ENCODE data around the gene UBTF.
A peak's percentile ranks its signal among the peaks of the same experiment; 100 is the strongest.
"Not testable (repeated sequence)": the region's sequence is repeated elsewhere in the genome, so short reads cannot be mapped to it uniquely, and the experiment has no call there.

The UBTF gene

GRCh38 chr17:44247440-44247841, 28.0 kb upstream of the UBTF start:
- Histone ChIP-seq H3K4me1 (ENCODE audit: control extremely low read depth in 1 of 4, control insufficient read depth in 4 of 4, insufficient read depth in 4 of 4, low read length in 3 of 4) (peaks cover 8 to 41% (median 31%) of the 10 kb centered on the region in 4 experiments), H3K9me3 (ENCODE audit: control extremely low read depth in 1 of 5, control insufficient read depth in 4 of 5, insufficient read depth in 2 of 5, low read depth in 1 of 5, low read length in 4 of 5) (no peaks in the 10 kb centered on the region), H3K27ac (ENCODE audit: insufficient read depth in 1 of 2, low read depth in 1 of 2, low read length in 2 of 2, poor library complexity in 1 of 2, severe bottlenecking in 2 of 2) (no peak overlapping the region), H3K27me3 (replicated peaks in 2 of 5; ENCODE audit: control insufficient read depth in 4 of 5, insufficient read depth in 5 of 5, low read length in 4 of 5) (no peaks in the 10 kb centered on the region), H3K4me3 (ENCODE audit: control insufficient read depth in 1 of 7, extremely low read depth in 1 of 7, insufficient read depth in 4 of 7, low read depth in 2 of 7, low read length in 6 of 7) (no peak overlapping the region), H3K36me3 (ENCODE audit: control insufficient read depth in 4 of 4, insufficient read depth in 4 of 4, low read length in 3 of 4) (no peaks in the 10 kb centered on the region)
- CTCF ChIA-PET = interaction anchor here (0.9 to 1.5 kb wide), 6 partner anchors 11 to 108 kb away, joined by 3 to 4 read pairs (median 4); partner anchors contain the start of gene UBTF
- 93% methylated on average over 5 of the region's 7 CpGs for WGBS (ENCODE audit: insufficient coverage)
- POLR2A ChIA-PET = no interaction called here
- DNase-seq = no peak

DNA sequence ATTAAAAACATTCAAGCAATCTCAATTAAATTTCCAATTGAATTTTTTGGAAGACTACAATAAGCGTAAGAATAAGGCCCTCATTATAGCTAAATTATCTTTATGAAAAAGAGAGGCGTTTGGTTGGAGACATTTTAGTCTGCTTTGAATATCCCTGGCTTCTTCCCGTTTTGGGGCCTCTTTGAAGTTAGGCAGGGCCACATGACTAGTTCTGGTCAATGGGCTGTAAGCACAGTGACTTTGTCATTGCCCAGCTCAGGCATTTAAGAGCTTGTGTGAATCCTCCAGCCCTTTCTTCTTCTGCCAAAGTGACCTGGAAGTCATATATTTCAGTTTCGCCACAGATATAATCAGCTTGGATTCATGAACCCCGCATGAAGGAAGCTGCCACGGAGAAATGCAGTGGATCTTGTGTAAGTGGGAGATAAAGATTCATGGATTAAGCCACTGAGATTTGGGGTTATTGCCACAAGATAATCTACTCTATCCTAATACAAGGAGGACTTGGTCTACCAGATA, 21.7 kb upstream of the UBTF start:
- peak in 2 of 3 donors; percentile 55 to 67 for DNase-seq
- CTCF ChIA-PET = interaction anchor here (1.3 kb wide), 1 partner anchor 13 kb away, joined by 3 read pairs; no protein-coding TSS in a partner anchor
- no peaks in the 10 kb centered on the region for H3K9me3 ChIP-seq (ENCODE audit: control extremely low read depth in 1 of 5, control insufficient read depth in 4 of 5, insufficient read depth in 2 of 5, low read depth in 1 of 5, low read length in 4 of 5)
- H3K4me1 ChIP-seq (ENCODE audit: control extremely low read depth in 1 of 4, control insufficient read depth in 4 of 4, insufficient read depth in 4 of 4, low read length in 3 of 4) = peaks cover 3 to 22% (median 9%) of the 10 kb centered on the region in 4 experiments
- no peaks in the 10 kb centered on the region for H3K27me3 ChIP-seq (replicated peaks in 2 of 5; ENCODE audit: control insufficient read depth in 4 of 5, insufficient read depth in 5 of 5, low read length in 4 of 5)
- no peaks in the 10 kb centered on the region for H3K36me3 ChIP-seq (ENCODE audit: control insufficient read depth in 4 of 4, insufficient read depth in 4 of 4, low read length in 3 of 4)
- no peak overlapping the region for H3K4me3 ChIP-seq (ENCODE audit: control insufficient read depth in 1 of 7, extremely low read depth in 1 of 7, insufficient read depth in 4 of 7, low read depth in 2 of 7, low read length in 6 of 7)
- no peak overlapping the region for H3K27ac ChIP-seq (ENCODE audit: insufficient read depth in 1 of 2, low read depth in 1 of 2, low read length in 2 of 2, poor library complexity in 1 of 2, severe bottlenecking in 2 of 2)
- 53% methylated on average over 2 of the region's 6 CpGs for WGBS (ENCODE audit: insufficient coverage)
- POLR2A ChIA-PET = no interaction called here

DNA sequence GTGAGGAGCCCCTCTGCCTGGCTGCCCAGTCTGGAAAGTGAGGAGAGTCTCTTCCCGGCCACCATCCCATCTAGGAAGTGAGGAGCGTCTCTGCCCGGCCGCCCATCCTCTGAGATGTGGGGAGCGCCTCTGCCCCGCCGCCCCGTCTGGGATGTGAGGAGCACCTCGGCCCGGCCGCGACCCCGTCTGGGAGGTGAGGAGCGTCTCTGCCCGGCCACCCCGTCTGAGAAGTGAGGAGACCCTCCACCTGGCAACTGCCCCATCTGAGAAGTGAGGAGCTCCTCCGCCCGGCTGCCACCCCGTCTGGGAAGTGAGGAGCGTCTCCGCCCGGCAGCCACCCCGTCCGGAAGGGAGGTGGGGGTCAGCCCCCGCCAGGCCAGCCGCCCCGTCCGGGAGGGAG, 18.4 kb upstream of the UBTF start:
- H3K27me3 ChIP-seq (replicated peaks in 2 of 5; ENCODE audit: control insufficient read depth in 4 of 5, insufficient read depth in 5 of 5, low read length in 4 of 5); CTCF ChIA-PET; H3K9me3 ChIP-seq (ENCODE audit: control extremely low read depth in 1 of 5, control insufficient read depth in 4 of 5, insufficient read depth in 2 of 5, low read depth in 1 of 5, low read length in 4 of 5); POLR2A ChIA-PET; H3K27ac ChIP-seq (ENCODE audit: insufficient read depth in 1 of 2, low read depth in 1 of 2, low read length in 2 of 2, poor library complexity in 1 of 2, severe bottlenecking in 2 of 2); DNase-seq; H3K36me3 ChIP-seq (ENCODE audit: control insufficient read depth in 4 of 4, insufficient read depth in 4 of 4, low read length in 3 of 4); H3K4me3 ChIP-seq (ENCODE audit: control insufficient read depth in 1 of 7, extremely low read depth in 1 of 7, insufficient read depth in 4 of 7, low read depth in 2 of 7, low read length in 6 of 7): not testable (repeated sequence)
- WGBS (ENCODE audit: insufficient coverage) = 96% methylated on average over 10 of the region's 28 CpGs
- H3K4me1 ChIP-seq (ENCODE audit: control extremely low read depth in 1 of 4, control insufficient read depth in 4 of 4, insufficient read depth in 4 of 4, low read length in 3 of 4) = peaks cover 0 to 13% (median 5%) of the 10 kb centered on the region in 4 experiments

GRCh38 chr17:44236444-44236991, 17.0 kb upstream of the UBTF start:
- ChIA-PET POLR2A (interaction anchor here (0.6 kb wide), 1 partner anchor 12 kb away, joined by 3 read pairs; no protein-coding TSS in a partner anchor), CTCF (interaction anchor here (1.2 to 2.0 kb wide), 2 partner anchors 10 to 15 kb away, joined by 3 to 5 read pairs; no protein-coding TSS in a partner anchor)
- no peaks in the 10 kb centered on the region for H3K27me3 ChIP-seq (replicated peaks in 2 of 5; ENCODE audit: control insufficient read depth in 4 of 5, insufficient read depth in 5 of 5, low read length in 4 of 5)
- no peak overlapping the region for H3K4me3 ChIP-seq (ENCODE audit: control insufficient read depth in 1 of 7, extremely low read depth in 1 of 7, insufficient read depth in 4 of 7, low read depth in 2 of 7, low read length in 6 of 7)
- 75% methylated on average over 3 of the region's 5 CpGs for WGBS (ENCODE audit: insufficient coverage)
- H3K4me1 ChIP-seq (ENCODE audit: control extremely low read depth in 1 of 4, control insufficient read depth in 4 of 4, insufficient read depth in 4 of 4, low read length in 3 of 4) = peaks cover 0 to 10% (median 5%) of the 10 kb centered on the region in 4 experiments
- H3K27ac ChIP-seq (ENCODE audit: insufficient read depth in 1 of 2, low read depth in 1 of 2, low read length in 2 of 2, poor library complexity in 1 of 2, severe bottlenecking in 2 of 2) = no peak overlapping the region
- no peaks in the 10 kb centered on the region for H3K36me3 ChIP-seq (ENCODE audit: control insufficient read depth in 4 of 4, insufficient read depth in 4 of 4, low read length in 3 of 4)
- no peak for DNase-seq
- no peaks in the 10 kb centered on the region for H3K9me3 ChIP-seq (ENCODE audit: control extremely low read depth in 1 of 5, control insufficient read depth in 4 of 5, insufficient read depth in 2 of 5, low read depth in 1 of 5, low read length in 4 of 5)

GRCh38 chr17:44235583-44235936, 16.1 kb upstream of the UBTF start:
- DNase-seq = no peak
- POLR2A ChIA-PET = no interaction called here
- peaks cover 0 to 6% (median 3%) of the 10 kb centered on the region in 4 experiments for H3K4me1 ChIP-seq (ENCODE audit: control extremely low read depth in 1 of 4, control insufficient read depth in 4 of 4, insufficient read depth in 4 of 4, low read length in 3 of 4)
- no peaks in the 10 kb centered on the region for H3K36me3 ChIP-seq (ENCODE audit: control insufficient read depth in 4 of 4, insufficient read depth in 4 of 4, low read length in 3 of 4)
- H3K9me3 ChIP-seq (ENCODE audit: control extremely low read depth in 1 of 5, control insufficient read depth in 4 of 5, insufficient read depth in 2 of 5, low read depth in 1 of 5, low read length in 4 of 5) = no peaks in the 10 kb centered on the region
- CTCF ChIA-PET = interaction anchor here (2.0 kb wide), 1 partner anchor 14 kb away, joined by 5 read pairs; no protein-coding TSS in a partner anchor
- 93% methylated on average over 3 of the region's 5 CpGs for WGBS (ENCODE audit: insufficient coverage)
- no peak overlapping the region for H3K4me3 ChIP-seq (ENCODE audit: control insufficient read depth in 1 of 7, extremely low read depth in 1 of 7, insufficient read depth in 4 of 7, low read depth in 2 of 7, low read length in 6 of 7)
- no peak overlapping the region for H3K27ac ChIP-seq (ENCODE audit: insufficient read depth in 1 of 2, low read depth in 1 of 2, low read length in 2 of 2, poor library complexity in 1 of 2, severe bottlenecking in 2 of 2)
- H3K27me3 ChIP-seq (replicated peaks in 2 of 5; ENCODE audit: control insufficient read depth in 4 of 5, insufficient read depth in 5 of 5, low read length in 4 of 5) = no peaks in the 10 kb centered on the region

GRCh38 chr17:44233582-44233981, 14.1 kb upstream of the UBTF start:
- Histone ChIP-seq H3K9me3 (ENCODE audit: control extremely low read depth in 1 of 5, control insufficient read depth in 4 of 5, insufficient read depth in 2 of 5, low read depth in 1 of 5, low read length in 4 of 5) (no peaks in the 10 kb centered on the region), H3K4me1 (ENCODE audit: control extremely low read depth in 1 of 4, control insufficient read depth in 4 of 4, insufficient read depth in 4 of 4, low read length in 3 of 4) (peaks cover 0 to 6% (median 2%) of the 10 kb centered on the region in 4 experiments), H3K27ac (ENCODE audit: insufficient read depth in 1 of 2, low read depth in 1 of 2, low read length in 2 of 2, poor library complexity in 1 of 2, severe bottlenecking in 2 of 2) (no peak overlapping the region), H3K36me3 (ENCODE audit: control insufficient read depth in 4 of 4, insufficient read depth in 4 of 4, low read length in 3 of 4) (no peaks in the 10 kb centered on the region), H3K27me3 (replicated peaks in 2 of 5; ENCODE audit: control insufficient read depth in 4 of 5, insufficient read depth in 5 of 5, low read length in 4 of 5) (no peaks in the 10 kb centered on the region), H3K4me3 (ENCODE audit: control insufficient read depth in 1 of 7, extremely low read depth in 1 of 7, insufficient read depth in 4 of 7, low read depth in 2 of 7, low read length in 6 of 7) (no peak overlapping the region)
- CTCF ChIA-PET = no interaction called here
- DNase-seq = no peak
- 88% methylated on average over 3 of the region's 5 CpGs for WGBS (ENCODE audit: insufficient coverage)
- POLR2A ChIA-PET = no interaction called here

GRCh38 chr17:44232061-44232460, 12.6 kb upstream of the UBTF start:
- Histone ChIP-seq H3K4me1 (ENCODE audit: control extremely low read depth in 1 of 4, control insufficient read depth in 4 of 4, insufficient read depth in 4 of 4, low read length in 3 of 4) (peaks cover 0 to 6% (median 2%) of the 10 kb centered on the region in 4 experiments), H3K9me3 (ENCODE audit: control extremely low read depth in 1 of 5, control insufficient read depth in 4 of 5, insufficient read depth in 2 of 5, low read depth in 1 of 5, low read length in 4 of 5) (no peaks in the 10 kb centered on the region), H3K4me3 (ENCODE audit: control insufficient read depth in 1 of 7, extremely low read depth in 1 of 7, insufficient read depth in 4 of 7, low read depth in 2 of 7, low read length in 6 of 7) (no peak overlapping the region), H3K27ac (ENCODE audit: insufficient read depth in 1 of 2, low read depth in 1 of 2, low read length in 2 of 2, poor library complexity in 1 of 2, severe bottlenecking in 2 of 2) (no peak overlapping the region), H3K36me3 (ENCODE audit: control insufficient read depth in 4 of 4, insufficient read depth in 4 of 4, low read length in 3 of 4) (no peaks in the 10 kb centered on the region), H3K27me3 (replicated peaks in 2 of 5; ENCODE audit: control insufficient read depth in 4 of 5, insufficient read depth in 5 of 5, low read length in 4 of 5) (no peaks in the 10 kb centered on the region)
- CTCF ChIA-PET = interaction anchor here (0.7 kb wide), 1 partner anchor 11 kb away, joined by 3 read pairs; no protein-coding TSS in a partner anchor
- POLR2A ChIA-PET = no interaction called here
- WGBS (ENCODE audit: insufficient coverage) = 100% methylated on average over 5 of the region's 7 CpGs
- no peak for DNase-seq

Data from common myeloid progenitor, CD34-positive (primary cell).